ENCODE data around the gene P2RX6.

The P2RX6 gene

GRCh38 chr22:21012446-21013407 lies 2.2 kb upstream of the P2RX6 start:
- no peak for DNase-seq (ENCODE audit: low spot score)

- DNase-seq (ENCODE audit: low spot score), result no peak
Measured at GRCh38 chr22:21013657-21014201, 1.2 kb upstream of the P2RX6 start.

- peak; percentile 97 for DNase-seq (ENCODE audit: low spot score)
Measured at GRCh38 chr22:21014202-21014725, 701 bp upstream of the P2RX6 start.

GRCh38 chr22:21015466-21016006 lies 571 bp downstream of the P2RX6 start:
- no peak for DNase-seq (ENCODE audit: low spot score)

GRCh38 chr22:21016644-21017420 lies 1.9 kb downstream of the P2RX6 start:
- DNase-seq (ENCODE audit: low spot score), result no peak

- no peak for DNase-seq (ENCODE audit: low spot score)
Measured at GRCh38 chr22:21018314-21018713, 3.3 kb downstream of the P2RX6 start.

- peak; percentile 42 for DNase-seq (ENCODE audit: low spot score)
Measured at GRCh38 chr22:21020802-21021429, 6.0 kb downstream of the P2RX6 start.

GRCh38 chr22:21022507-21022906 lies 7.5 kb downstream of the P2RX6 start:
- no peak for DNase-seq (ENCODE audit: low spot score)

- no peak for DNase-seq (ENCODE audit: low spot score)
Measured at GRCh38 chr22:21022955-21023614, 8.1 kb downstream of the P2RX6 start.

- DNase-seq (ENCODE audit: low spot score), result no peak
Measured at GRCh38 chr22:21025266-21025665, 10.3 kb downstream of the P2RX6 start.

- DNase-seq (ENCODE audit: low spot score), result no peak
Measured at GRCh38 chr22:21025763-21026755, 11.1 kb downstream of the P2RX6 start.

GRCh38 chr22:21026783-21027692 lies 12.1 kb downstream of the P2RX6 start:
- peak; percentile 74 for DNase-seq (ENCODE audit: low spot score)

GRCh38 chr22:21028277-21029251 lies 13.6 kb downstream of the P2RX6 start:
- no peak for DNase-seq (ENCODE audit: low spot score)

GRCh38 chr22:21029486-21030025 lies 14.6 kb downstream of the P2RX6 start:
- DNase-seq (ENCODE audit: low spot score), result no peak

GRCh38 chr22:21030032-21030431 lies 15.1 kb downstream of the P2RX6 start:
- no peak for DNase-seq (ENCODE audit: low spot score)

- no peak for DNase-seq (ENCODE audit: low spot score)
Measured at GRCh38 chr22:21030621-21031544, 15.9 kb downstream of the P2RX6 start.
